Activated T-cell treated with anti-CD3 and anti-CD28 coated beads for 4 hours (primary cell): ENCODE results near the gene GNB2.
"Not testable (repeated sequence)": the region's sequence is repeated elsewhere in the genome, so short reads cannot be mapped to it uniquely, and the experiment has no call there.

Source experiments
- DNase-seq: peaks from one replicate; pipeline ENCODE4 v3.0.0-alpha.2; 2020

The GNB2 gene

DNA sequence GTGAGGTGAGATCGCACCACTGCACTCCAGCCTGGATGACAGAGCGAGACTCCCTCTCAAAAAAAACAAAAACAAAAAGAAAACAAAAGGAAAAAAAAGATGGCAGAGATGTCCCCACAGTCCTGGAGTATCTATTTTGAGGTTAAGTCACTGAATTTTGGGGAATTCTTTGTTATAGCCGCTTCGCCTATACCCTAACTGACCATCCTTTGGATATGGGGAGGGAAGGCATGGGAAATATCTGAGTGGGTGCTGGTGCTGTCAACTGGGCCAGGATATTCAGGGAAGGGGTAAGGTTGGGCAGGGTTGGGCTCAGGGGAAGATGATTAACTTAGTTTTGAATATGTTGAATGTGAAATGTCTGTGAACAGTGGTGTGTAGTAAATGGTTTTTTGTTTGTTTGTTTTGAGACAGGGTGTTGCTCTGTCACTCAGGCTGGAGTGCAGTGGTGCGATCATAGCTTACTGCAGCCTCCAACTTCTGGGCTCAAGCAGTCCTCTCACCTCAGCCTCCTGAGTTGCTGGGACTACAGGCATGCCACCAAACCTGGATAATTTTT lies 8.3 kb upstream of the GNB2 start:
- DNase-seq = no peak

DNA sequence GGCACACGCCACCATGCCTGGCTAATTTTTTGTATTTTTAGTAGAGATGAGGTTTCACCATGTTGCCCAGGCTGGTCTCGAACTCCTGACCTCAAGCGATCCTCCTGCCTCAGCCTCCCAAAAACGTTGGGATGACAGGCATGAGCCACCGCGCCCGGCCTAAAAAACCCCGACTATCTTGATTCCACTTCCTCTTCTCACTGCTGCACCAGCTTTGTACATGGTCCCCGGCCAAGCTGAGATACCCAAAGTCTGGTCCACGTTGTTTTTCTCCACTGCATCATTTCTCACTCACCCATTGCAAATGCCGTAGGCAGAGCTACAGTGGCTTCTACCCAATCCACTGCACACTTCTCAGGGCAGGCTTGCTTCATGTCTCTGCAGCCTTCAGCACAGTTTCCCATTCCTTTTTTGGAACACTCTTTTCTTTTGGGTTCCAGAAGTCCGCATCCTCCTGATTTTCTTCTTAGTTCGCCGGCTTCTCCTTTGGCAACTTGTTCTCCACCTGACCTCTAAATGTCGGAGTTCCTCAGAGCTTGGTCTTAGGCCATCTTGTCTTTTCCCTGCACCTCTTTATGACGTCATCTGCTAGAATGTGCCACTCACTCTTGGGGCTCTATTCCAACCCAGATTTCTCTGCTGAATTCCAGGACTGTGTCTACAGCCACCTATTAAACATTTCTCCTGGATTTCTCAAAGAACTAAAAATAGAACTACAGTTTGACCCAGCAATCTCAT lies 6.0 kb upstream of the GNB2 start:
- no peak for DNase-seq

DNA sequence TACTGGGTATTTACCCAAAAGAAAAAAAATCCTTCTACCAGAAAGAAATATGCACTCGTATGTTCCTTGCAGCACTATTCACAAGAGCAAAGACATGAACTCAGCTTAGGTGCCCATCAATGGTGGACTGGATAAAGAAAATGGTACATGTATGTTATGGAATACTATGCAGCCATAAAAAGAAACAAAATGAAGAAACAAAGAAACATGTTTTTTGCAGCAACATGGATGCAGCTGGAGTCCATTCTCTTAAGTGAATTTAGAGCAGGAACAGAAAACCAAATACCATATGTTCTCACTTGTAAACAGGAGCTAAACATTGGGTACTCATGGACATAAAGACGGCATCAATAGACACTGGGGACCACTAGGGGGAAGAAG lies 5.5 kb upstream of the GNB2 start:
- no peak for DNase-seq

DNA sequence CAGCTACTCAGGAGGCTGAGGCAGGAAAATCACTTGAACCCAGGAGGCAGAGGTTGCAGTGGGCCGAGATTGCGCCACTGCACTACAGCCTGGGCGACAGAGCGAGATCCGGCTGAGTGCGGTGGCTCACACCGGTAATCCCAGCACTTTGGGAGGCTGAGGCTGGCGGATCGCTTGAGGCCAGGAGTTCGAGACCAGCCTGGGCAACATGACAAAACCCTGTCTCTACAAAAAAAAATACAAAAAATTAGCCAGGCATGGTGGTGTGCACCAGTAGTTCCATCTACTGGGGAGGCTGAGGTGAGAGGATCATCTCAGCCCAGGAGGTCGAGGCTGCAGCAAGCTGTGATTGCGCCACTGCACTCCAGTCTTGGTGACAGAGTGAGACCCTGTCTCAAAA lies 4.4 kb upstream of the GNB2 start:
- not testable (repeated sequence) for DNase-seq

DNA sequence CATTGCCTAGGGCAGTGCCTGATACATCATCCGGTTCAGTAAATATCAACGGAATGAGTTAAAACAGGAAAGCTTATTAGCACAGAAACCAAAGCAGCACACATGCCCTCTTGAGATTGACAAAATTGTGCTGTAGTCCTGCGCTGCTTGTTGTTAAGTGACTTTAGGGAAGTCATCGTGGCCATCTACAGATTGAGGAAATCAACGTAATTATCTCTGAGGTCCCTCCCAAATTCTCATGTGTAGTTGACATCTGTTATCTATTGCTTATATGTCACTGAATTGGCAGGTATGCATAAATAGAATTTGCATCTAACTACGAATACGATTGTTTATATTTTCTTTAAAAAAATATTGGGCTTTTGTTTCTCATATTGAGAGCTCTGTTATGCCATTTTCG lies 3.5 kb upstream of the GNB2 start:
- DNase-seq = no peak

DNA sequence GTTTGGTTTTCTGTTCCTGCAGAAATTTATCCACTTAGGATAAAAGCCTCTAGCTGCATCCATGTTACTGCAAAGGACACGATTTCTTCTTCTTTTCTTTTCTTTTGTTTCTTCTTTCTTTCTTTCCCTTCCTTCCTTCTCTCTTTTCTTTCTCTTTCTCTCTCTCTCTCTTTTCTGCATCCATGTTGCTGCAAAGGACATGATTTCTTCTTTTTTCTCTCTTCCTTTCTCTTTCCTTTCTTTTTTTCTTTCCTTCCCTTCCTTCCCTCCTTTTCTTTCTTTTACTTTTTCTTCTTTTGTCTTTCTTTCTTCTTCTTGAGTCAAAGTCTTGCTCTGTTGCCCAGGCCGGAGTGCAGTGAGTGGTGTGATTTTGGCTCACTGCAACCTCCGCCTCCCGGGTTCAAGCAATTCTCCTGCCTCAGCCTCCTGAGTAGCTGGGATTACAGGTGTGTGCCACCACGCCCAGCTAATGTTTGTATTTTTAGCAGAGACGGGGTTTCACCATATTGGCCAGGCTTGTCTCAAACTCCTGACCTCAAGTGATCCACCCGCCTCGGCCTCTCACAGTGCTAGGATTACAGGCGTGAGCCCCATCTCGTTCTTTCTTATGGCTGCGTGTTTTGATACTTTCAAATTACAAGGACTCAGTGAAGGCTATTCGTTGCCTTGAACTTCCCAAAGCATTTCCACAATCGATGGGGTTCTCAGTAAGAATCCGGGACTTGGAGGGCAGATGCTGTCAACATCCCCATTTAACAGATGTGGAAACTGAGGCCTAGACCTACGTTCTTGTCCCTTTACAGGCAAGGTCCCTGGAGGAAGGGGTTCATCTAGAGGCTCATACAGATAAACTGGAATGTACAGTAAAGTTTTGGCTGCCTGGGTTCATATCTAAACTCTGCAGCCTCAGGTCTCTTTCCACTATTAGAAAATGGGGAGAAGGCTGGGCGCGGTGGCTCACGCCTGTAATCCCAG lies 1.9 kb upstream of the GNB2 start:
- no peak for DNase-seq

DNA sequence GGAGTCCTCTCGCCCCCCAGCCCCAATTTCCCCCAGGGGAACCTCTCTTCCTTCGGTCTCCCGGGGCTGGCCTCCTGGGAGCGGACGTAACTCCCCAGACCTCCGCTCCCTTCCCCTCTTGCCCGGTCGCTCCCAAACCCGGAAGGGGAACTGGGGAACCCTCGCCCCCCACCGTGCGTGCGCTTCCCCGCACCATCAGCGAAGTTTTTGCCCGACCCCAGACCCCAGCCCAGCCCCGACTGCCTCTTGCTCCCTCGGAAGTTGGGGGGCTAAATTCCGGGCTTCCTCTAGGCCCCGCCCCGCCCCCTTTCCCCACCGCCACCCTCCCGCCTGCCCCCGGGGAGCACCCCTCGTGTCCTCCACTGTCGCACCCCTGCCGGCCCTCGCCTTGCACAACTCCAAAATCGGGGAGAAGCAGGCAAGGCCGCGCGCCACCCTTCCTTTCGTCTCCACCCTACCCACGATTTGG lies 436 bp downstream of the GNB2 start:
- peak; percentile 23 for DNase-seq

DNA sequence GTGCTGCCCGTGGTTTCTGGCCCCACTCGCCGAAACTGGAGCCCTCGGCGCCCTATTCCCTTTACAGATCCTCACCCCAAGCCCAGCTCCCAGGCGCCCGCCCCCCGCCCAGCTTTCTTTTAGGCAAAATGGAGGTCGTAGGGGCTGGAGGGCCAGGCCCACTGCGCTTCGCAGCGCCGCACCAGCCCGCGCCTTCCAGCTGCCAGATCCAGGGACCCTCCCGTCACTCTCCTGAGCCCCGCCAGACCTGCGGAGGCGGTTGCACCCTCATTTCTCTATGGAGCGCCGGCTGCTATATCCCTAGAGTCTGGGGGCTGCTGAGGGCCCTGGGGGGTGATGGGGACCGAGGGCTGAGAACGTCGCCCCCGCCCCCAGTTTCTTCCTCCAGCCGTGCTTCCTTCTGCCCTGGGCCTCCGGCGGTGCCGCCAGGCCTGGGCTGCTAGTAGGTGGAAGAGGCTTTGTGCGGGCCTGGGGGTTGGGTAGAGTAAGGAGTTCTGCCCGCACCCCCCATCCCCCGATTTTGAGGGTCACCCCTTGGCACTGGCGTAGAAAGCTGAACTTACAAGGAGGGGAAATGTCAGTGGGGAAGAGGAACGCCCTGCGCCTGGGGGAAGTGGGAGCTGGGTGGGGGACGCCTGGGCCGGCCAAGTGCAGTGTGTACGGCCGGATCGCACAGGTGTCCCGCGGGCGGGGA lies 1.0 kb downstream of the GNB2 start:
- no peak for DNase-seq

DNA sequence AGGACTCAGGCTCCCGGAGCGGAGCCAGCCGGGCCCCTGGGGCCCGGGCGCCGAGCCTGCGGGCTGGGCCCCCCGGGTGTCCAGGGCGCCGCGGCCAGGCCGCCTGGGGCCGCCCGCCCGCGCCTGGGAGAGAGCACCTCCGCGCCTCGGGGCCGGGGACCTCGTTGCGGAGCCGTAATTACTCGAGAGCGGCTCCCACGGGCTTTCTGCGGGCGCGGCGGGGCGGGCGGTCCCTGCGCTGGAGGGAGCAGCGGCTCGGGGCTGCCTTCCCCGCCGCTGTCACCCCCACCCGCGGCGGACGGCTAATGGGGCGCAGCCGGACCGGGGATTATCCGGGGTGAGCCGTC lies 1.5 kb downstream of the GNB2 start:
- peak; percentile 28 for DNase-seq

DNA sequence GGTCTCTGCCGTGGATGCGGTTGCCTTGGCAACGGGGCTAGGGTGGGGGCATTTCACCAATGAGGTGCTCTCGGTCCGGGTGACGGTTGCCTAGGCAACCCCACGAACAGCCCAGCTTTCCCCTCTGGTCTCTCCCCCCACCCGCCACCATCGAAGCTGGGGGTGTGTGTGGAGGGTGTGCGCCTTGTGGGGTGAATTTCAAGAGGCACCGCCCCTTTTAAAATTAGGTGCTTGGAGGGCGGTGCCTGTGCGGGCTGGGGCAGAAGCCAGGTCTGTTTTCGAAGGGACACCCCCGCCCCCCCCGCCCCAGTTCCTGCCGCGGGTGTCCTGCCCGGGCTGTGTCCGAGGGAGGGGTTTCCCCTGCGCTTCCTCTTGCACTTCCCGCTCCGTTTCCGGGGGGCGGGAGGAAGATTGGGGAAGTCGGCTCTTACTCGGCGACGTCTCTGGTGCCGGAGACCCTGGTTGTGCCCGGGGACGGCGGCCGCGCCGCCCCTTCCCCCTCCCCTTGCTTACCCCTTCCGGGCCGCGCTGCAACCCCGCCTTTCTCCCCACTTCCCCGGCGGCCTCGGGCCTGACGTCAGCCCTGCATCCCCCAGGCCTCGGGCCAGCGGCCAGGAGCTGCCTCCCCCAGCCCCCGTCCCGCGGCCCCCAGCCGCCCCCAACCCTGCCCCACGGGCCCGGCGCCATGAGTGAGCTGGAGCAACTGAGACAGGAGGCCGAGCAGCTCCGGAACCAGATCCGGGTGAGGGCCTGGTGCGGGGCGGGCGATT lies 2.2 kb downstream of the GNB2 start:
- DNase-seq = peak; percentile 73

DNA sequence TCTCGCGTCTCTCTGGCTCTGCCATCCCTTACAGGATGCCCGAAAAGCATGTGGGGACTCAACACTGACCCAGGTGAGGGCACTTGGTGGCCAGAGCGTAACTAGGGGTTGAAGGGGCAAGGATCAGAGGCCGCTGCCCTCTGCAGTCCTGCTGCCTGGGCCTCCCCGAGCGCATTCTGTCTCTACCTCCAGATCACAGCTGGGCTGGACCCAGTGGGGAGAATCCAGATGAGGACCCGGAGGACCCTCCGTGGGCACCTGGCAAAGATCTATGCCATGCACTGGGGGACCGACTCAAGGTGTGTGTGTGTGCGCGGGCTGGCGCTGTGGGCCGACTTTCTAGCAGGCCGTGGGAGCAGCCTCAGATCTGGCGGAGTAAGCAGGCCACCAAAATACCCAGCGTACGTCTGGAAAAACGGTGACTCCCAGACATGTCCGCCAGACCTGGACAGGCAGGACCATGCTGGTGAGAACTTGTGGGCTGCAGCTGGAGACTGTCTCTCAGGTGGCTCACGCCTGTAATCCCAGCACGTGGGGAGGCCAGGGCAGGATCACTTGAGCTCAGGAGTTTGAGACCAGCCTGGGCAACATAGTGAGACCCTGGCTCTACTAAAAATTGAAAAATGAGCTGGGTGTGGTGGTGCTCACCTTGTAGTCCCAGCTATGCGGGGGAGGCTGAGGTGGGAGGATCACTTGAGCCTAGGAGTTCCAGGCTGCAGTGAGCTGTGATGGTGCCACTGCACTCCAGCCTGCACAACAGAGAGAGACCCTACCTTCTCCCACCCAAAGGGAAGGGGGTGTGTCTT lies 3.2 kb downstream of the GNB2 start:
- DNase-seq = no peak

DNA sequence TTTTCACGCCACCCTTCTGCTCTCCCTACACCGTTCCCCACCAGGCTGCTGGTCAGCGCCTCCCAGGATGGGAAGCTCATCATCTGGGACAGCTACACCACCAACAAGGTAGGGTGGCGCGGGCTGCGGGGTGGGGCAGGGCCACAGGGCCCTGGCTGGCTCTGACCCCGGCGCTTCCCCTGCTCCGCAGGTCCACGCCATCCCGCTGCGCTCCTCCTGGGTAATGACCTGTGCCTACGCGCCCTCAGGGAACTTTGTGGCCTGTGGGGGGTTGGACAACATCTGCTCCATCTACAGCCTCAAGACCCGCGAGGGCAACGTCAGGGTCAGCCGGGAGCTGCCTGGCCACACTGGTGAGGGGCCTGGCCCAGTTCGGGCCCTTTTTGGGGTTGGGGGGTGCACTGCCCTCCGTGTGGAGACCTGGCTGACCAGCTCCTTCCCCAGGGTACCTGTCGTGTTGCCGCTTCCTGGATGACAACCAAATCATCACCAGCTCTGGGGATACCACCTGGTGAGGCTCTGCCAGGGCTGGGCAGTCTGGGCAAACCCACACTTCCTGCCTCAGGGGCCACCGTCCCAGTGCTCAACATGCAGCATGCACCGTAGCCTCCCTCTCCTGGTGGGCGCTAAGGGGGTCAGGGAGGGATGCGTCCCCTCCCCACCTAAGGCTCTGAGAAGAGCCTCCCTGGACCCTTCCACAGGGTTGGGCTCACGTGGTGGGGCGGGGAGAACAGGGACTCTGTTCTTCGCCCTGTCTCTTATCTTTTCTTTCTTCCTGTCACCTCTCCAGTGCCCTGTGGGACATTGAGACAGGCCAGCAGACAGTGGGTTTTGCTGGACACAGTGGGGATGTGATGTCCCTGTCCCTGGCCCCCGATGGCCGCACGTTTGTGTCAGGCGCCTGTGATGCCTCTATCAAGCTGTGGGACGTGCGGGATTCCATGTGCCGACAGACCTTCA lies 4.0 kb downstream of the GNB2 start:
- no peak for DNase-seq

DNA sequence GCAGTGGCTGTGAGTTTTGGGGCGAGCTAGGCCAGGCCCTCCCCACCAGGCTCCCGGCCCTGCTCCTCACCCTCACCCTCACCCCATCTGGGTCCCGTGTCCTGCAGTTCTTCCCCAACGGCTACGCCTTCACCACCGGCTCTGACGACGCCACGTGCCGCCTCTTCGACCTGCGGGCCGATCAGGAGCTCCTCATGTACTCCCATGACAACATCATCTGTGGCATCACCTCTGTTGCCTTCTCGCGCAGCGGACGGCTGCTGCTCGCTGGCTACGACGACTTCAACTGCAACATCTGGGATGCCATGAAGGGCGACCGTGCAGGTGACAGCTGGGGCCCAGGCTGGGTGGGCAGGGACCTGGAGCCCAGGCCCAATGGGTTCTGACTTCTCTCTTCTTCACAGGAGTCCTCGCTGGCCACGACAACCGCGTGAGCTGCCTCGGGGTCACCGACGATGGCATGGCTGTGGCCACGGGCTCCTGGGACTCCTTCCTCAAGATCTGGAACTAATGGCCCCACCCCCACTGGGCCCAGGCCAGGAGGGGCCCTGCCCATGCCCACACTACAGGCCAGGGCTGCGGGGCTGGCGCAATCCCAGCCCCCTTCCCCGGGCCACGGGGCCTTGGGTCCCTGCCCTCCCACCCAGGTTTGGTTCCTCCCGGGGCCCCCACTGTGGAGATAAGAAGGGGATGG lies 4.9 kb downstream of the GNB2 start:
- DNase-seq = no peak

DNA sequence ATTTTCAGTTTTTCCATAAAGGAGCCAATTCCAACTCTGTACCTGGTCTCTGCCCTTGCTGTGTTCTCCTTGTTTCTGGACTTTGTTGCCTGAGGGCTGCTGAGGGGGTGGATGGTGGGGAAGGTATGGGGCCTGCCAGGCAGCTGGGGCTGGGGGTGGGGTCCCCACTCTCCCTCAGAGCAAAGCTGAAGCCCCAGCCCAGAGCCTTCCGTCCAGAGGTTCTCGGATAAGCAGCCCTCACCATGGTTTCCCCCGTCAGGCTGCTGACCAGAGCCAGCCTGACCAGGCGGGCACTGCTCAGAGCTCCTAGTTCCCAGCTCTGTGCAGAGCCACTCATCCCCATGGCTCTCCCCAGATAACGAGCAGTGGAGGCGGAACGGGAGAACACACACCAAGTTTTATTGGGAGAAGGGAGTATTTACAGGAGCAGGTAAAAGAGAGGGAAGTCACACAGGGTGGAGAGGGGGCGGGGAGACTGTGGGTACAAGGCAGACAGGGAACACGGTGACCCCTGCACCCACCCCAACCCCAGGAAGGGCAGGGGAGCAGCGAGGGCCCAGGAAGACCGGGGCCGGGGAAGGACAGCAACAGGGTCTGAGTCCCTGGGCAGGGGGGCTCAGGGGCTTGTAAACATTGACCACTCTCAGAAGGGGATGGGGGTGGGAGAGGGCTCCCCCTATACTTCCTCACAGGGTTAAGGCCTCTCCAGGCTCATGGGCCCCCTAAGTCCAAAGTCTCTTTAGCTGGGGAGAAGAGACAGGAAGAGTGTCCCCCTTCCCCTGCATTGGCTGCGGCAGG lies 5.8 kb downstream of the GNB2 start:
- DNase-seq = no peak

DNA sequence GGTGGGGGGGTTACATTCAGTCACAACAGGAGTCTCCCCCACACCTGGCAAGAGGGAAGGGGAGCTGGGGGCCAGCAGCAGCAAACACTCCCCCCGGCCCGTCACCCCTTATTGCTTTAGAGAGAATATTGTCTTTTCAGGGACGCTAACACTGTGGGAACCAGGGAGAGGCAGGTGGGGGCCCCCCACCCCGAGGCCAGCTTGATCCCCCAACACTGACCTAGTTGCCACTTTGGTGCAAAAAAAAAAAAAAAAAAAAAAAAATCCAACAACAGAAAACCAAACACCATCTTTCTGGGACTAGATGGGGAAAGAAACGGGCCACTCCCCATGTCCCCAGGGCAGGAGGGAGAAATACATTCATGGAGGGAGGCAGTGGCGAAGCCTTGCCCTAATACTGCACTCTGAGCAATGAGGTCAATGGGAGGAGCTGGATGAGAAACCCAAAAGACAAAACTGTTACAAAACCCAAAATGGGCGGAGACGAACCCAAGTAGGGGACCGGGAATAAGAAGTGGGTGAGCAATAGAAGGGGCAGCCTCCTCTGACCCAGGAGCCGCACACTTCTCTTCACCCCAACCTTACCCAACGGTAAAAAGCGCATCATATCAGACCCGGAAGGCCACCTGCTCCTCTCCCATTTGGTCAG lies 6.5 kb downstream of the GNB2 start:
- no peak for DNase-seq

DNA sequence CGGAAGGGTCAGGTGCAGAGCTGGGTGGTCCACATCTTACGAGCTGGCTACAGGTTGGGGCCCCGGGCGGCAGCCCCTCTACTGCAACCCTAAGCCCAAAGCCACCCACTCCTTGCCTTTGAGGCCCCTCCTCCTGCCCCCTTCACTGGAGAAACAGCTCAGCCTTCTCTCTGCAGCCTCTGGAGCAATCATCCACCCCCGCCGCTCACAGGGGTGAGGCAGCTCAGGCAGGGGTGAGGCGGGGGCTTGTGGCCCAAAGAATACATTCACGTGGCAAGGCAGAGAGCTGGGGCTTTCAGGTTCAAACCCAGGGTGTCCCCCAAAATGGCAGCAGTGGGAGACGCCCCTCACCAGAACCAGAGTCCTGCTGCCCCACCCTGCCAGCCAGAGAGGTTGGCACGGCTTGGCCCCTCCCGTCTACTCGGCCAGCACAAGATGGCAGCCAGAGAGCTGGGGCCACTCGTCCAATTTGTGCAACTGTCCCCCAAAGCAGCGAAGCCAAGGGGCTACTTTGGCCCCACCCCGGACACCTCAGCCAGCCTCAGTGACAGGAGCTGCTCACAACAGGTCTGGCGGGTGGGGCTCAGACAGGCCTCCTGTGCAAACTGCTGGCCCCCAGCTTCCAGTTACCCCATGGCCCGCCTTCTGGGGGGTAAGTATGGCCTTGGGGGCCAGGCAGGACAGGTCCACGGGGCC lies 7.2 kb downstream of the GNB2 start:
- no peak for DNase-seq

DNA sequence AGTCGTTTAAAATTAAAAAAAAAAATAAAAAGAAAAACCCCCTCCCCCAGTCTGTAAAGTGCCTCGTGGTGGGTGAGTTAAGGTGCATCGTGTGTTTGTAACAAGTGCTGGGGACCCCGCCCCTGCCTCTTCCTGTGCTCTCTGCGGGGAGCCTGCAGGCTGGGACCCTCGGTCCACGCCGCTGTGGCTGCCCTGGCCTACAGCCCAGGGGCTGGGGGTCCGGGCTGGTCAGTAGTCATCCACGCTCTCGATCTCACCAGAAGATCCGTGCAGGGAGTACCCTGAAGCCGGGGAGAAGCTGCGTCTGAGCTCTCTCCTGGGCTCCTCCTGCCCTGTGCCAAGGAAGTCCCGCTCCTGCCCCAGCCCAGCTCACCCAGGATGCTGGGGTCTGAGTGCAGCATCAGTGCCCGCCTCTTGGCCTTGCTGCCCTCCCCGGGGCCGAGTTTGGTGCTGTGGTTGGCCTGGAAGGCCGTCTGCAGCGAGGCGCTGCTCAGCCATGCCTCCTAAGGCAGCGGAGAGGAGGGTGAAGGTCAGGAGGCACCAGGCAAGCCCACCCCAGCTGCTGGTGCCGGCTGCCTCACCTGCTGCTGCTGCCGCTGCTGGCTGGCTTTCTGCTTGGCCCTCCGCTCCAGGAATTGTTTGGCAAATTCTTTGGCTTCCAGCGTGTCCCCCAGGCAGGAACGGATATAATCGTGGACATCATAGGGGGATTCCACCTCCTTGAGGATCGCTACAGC lies 8.1 kb downstream of the GNB2 start:
- no peak for DNase-seq
